LHCN-M2 (cell line): Measurements from ENCODE around the gene COX5A. TPM values are rescaled to one million over a fixed set of nuclear protein-coding genes. Genes with fewer than 3 reads are reported as not detected.
A peak's percentile ranks its signal among the peaks of the same experiment; 100 is the strongest.
"Not testable (repeated sequence)": the region's sequence is repeated elsewhere in the genome, so short reads cannot be mapped to it uniquely, and the experiment has no call there.

Source experiments
- DNase-seq: peaks from one replicate; pipeline ENCODE4 v3.0.0-alpha.2; 2012; ENCODE audit warnings: low read depth
- total RNA-seq: library from RNA; depleted of rRNA; stranded (reverse); fragments of >200 nt; gene quantifications from 2 replicates; pipeline ENCODE4 v1.2.3, GENCODE V29; 2014

COX5A gene
- total RNA-seq, 1 experiment from 2014 or later: 109 TPM

GRCh38 chr15:74955796-74956647 lies 18.1 kb upstream of the COX5A start:
- DNase-seq: peak; percentile 27

- no peak for DNase-seq
These were observed 17.1 kb upstream of the COX5A start for GRCh38 chr15:74955017-74955416.

- peak; percentile 37 for DNase-seq
These were observed 16.6 kb upstream of the COX5A start for GRCh38 chr15:74954515-74954914.

GRCh38 chr15:74951006-74951405 lies 13.1 kb upstream of the COX5A start:
- no peak for DNase-seq

- DNase-seq: peak; percentile 66
These were observed 12.4 kb upstream of the COX5A start for GRCh38 chr15:74950078-74950908.

GRCh38 chr15:74937272-74937589 lies 642 bp downstream of the COX5A start:
- no peak for DNase-seq

- not testable (repeated sequence) for DNase-seq
These were observed 2.7 kb downstream of the COX5A start for GRCh38 chr15:74935193-74935592.

GRCh38 chr15:74933573-74933972 lies 4.3 kb downstream of the COX5A start:
- DNase-seq: no peak

GRCh38 chr15:74928771-74929198 lies 9.1 kb downstream of the COX5A start:
- no peak for DNase-seq

- no peak for DNase-seq
These were observed 13.3 kb downstream of the COX5A start for GRCh38 chr15:74924525-74924924.

- no peak for DNase-seq
These were observed 17.4 kb downstream of the COX5A start for GRCh38 chr15:74920456-74920855.

- DNase-seq: peak; percentile 64
These were observed 20.2 kb downstream of the COX5A start for GRCh38 chr15:74917676-74918075.

GRCh38 chr15:74913799-74914198 lies 24.1 kb downstream of the COX5A start:
- not testable (repeated sequence) for DNase-seq

GRCh38 chr15:74913041-74913440 lies 24.8 kb downstream of the COX5A start:
- DNase-seq: no peak

- DNase-seq: no peak
These were observed 29.2 kb downstream of the COX5A start for GRCh38 chr15:74908635-74909034.

- DNase-seq: no peak
These were observed 30.6 kb downstream of the COX5A start for GRCh38 chr15:74907163-74907870.

GRCh38 chr15:74906450-74907162 lies 31.3 kb downstream of the COX5A start, which contains the start of gene FAM219B:
Gene FAM219B, minus strand, starts transcription at chr15:74906851. Its CDS starts 51 bp downstream, at chr15:74906800.
- peak; percentile 76 for DNase-seq

- DNase-seq: no peak
These were observed 31.8 kb downstream of the COX5A start for GRCh38 chr15:74906067-74906449.

GRCh38 chr15:74904190-74904805 lies 33.6 kb downstream of the COX5A start:
- no peak for DNase-seq

GRCh38 chr15:74903676-74904075 lies 34.2 kb downstream of the COX5A start:
- no peak for DNase-seq
